Testis (tissue), 3 donors: ENCODE measurements around the gene MAP1B. TPM values are rescaled to one million over a fixed set of nuclear protein-coding genes. Genes with fewer than 3 reads are reported as not detected.
"Not testable (repeated sequence)": the region's sequence is repeated elsewhere in the genome, so short reads cannot be mapped to it uniquely, and the experiment has no call there.

Source experiments
- DNase-seq: peaks from one replicate; pipeline ENCODE4 v3.0.0-alpha.2; 2019
- H3K27ac ChIP-seq, 2 donors: fragments of 200-600 bp; sonication (generic); one replicate each; pipeline ENCODE4 v1.5.1; 2019
- H3K27me3 ChIP-seq: fragments of 200-600 bp; sonication (generic); one replicate; pipeline ENCODE4 v1.5.1; 2019
- H3K36me3 ChIP-seq: fragments of 200-600 bp; sonication (generic); one replicate; pipeline ENCODE4 v1.5.1; 2017; ENCODE audit warnings: low read depth; ENCODE audit errors: missing control alignments
- H3K4me1 ChIP-seq: fragments of 200-600 bp; sonication (generic); one replicate; pipeline ENCODE4 v1.5.1; 2019
- H3K4me3 ChIP-seq, 2 donors: fragments of 200-600 bp; sonication (generic); one replicate each; pipeline ENCODE4 v1.5.1; 2017 to 2019
- H3K9me3 ChIP-seq: fragments of 200-600 bp; sonication (generic); one replicate; pipeline ENCODE4 v1.5.1; 2017
- CTCF ChIP-seq, 3 experiments: fragments of 450-650 bp in 2 of 3; fragments of 200-600 bp in 1 of 3; sonication (generic) in 1 of 3; IDR thresholded peaks; one replicate each; pipeline ENCODE4 v1.5.1; 2016 to 2019; ENCODE audit warnings: antibody characterized with exemption in 3 of 3, mild to moderate bottlenecking in 2 of 3, moderate library complexity in 1 of 3
- POLR2A ChIP-seq: fragments of 450-650 bp; IDR thresholded peaks from one replicate; pipeline ENCODE4 v1.6.1; 2017; ENCODE audit warnings: antibody characterized with exemption, mild to moderate bottlenecking, moderate library complexity
- WGBS, 2 donors: methylation state at CpG; one replicate each; pipeline ENCODE4 v1.1.5; 2018; 5-methylcytosine and 5-hydroxymethylcytosine counted together
- intact Hi-C: fragments of 100-400 bp; cut with DNase I; formaldehyde crosslinking; loops from one replicate; pipeline ENCODE4 v1.15.1; 2023; ENCODE audit warnings: low total_unique reads
- polyA plus RNA-seq: library from polyadenylated mRNA; stranded (reverse); fragments of 350-450 nt; fragmentation: Illumina TruSeq; extraction: RNeasy Lipid Tissue Mini Kit (QIAGEN cat#74804); gene quantifications from one replicate; pipeline ENCODE4 v1.2.3, GENCODE V29; 2014; ENCODE audit warnings: low read depth, low replicate concordance; ENCODE audit not compliant: insufficient read depth
- total RNA-seq, 2 donors: library from RNA; depleted of rRNA; stranded (reverse); fragments of >200 nt; gene quantifications; one replicate each; pipeline ENCODE4 v1.2.3, GENCODE V29; 2016

Gene MAP1B
- total and polyA plus RNA-seq, 3 donors from 2014 or later, result 20.1 to 584 (median 431) TPM

GRCh38 chr5:72170101-72170500 is 62.8 kb downstream of the MAP1B start:
- no peak for DNase-seq
- no peak for TF ChIP-seq POLR2A
- TF ChIP-seq CTCF (IDR thresholded peaks at IDR 0.05), result no peak
- 58 to 69% methylated on average over 2 of the region's 2 CpGs for WGBS, 2 donors
- no peaks in the 10 kb centered on the region for H3K9me3 ChIP-seq
- intact Hi-C loops, result no loop called here
- peaks cover 31% of the 10 kb centered on the region for H3K4me1 ChIP-seq
- H3K36me3 ChIP-seq, result no peaks in the 10 kb centered on the region
- no peaks in the 10 kb centered on the region for H3K27me3 ChIP-seq
- H3K4me3 ChIP-seq, result no peak overlapping the region
- no peak overlapping the region for H3K27ac ChIP-seq

DNA sequence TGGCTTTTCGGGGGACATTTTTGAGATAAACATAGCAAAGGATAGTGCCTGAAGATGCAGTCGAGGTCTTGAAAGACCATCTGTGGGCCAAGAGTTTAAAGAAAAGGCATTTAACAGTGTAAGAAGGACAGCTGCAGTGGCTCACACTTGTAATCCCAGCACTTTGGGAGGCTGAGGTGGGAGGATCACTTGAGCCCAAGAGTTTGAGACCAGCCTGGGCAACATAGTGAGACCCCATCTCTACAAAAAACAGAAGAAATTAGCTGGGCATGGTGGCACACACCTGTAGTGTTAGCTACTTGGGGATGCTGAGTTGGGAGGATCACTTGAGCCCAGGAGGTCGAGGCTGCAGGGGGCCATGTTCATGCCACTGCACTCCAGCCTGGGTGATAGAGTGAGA is 63.9 kb downstream of the MAP1B start:
- H3K9me3 ChIP-seq, H3K27me3 ChIP-seq, H3K27ac ChIP-seq, DNase-seq, H3K4me3 ChIP-seq, intact Hi-C loops, H3K36me3 ChIP-seq: not testable (repeated sequence)
- peaks cover 26% of the 10 kb centered on the region for H3K4me1 ChIP-seq
- WGBS, 2 donors, result 93 to 98% methylated on average over 3 of the region's 3 CpGs

- Histone ChIP-seq H3K36me3 (no peaks in the 10 kb centered on the region), H3K4me3 (no peak overlapping the region), H3K4me1 (peaks cover 22% of the 10 kb centered on the region), H3K9me3 (no peaks in the 10 kb centered on the region), H3K27ac (no peak overlapping the region), H3K27me3 (no peaks in the 10 kb centered on the region)
- intact Hi-C loops, result no loop called here
- WGBS, 2 donors, result 20 to 51% methylated on average over 6 of the region's 6 CpGs
- no peak for TF ChIP-seq CTCF (IDR thresholded peaks at IDR 0.05)
- TF ChIP-seq POLR2A, result no peak
- DNase-seq, result peak; percentile 42
Measured at GRCh38 chr5:72171667-72172066, 64.4 kb downstream of the MAP1B start.

DNA sequence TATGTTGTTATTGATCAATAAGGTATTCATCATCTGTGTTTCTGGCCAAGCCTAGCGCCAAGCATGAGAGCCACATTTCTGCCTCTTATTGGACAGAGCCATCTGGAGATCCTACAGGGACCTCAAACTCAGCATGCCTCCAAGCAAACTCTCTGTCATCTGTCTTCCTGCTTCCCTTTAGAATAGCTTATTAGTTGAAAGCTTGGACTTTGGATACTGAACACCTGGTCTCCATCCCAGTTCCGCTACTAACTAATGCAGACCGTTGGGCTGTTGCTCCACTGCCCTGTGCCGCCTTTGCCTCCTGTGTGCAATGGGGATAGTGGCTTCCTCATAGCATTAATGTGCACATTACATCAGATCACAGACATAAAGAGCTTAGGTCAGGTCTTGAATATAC is 65.5 kb downstream of the MAP1B start:
- H3K36me3 ChIP-seq, result no peaks in the 10 kb centered on the region
- intact Hi-C loops, result no loop called here
- 92 to 94% methylated on average over 4 of the region's 4 CpGs for WGBS, 2 donors
- no peaks in the 10 kb centered on the region for H3K27me3 ChIP-seq
- no peaks in the 10 kb centered on the region for H3K9me3 ChIP-seq
- no peak overlapping the region for H3K4me3 ChIP-seq
- peaks cover 13% of the 10 kb centered on the region for H3K4me1 ChIP-seq
- DNase-seq, result no peak
- no peak overlapping the region for H3K27ac ChIP-seq
- TF ChIP-seq CTCF (IDR thresholded peaks at IDR 0.05) (no peak), POLR2A (no peak)

DNA sequence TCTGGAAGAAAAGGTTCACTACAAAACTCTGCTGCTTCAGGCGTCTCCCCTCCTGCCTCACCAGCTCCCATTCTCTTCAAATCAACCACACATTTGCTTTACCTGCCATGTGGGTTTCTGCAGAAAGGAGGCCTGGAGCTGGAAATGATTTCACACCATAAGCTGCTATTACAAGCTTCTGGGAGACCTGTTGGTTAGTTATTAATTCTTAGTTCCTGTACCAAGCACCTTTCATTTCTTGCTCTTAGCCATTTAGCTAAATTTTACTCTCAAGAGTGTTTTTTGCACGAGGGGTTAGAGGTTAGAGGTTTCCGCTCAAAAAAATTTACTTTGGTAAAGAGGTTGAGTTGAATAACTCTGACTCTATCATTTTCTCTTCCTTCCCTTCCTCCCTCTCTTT is 70.3 kb downstream of the MAP1B start:
- H3K27me3 ChIP-seq, result no peaks in the 10 kb centered on the region
- no peak overlapping the region for H3K4me3 ChIP-seq
- H3K27ac ChIP-seq, result peak overlapping the region in 1 of 2 donors; percentile 77
- intact Hi-C loops, result no loop called here
- TF ChIP-seq POLR2A (no peak), CTCF (IDR thresholded peaks at IDR 0.05) (no peak)
- DNase-seq, result no peak
- H3K4me1 ChIP-seq, result peaks cover 23% of the 10 kb centered on the region
- 91 to 92% methylated on average over 3 of the region's 3 CpGs for WGBS, 2 donors
- no peaks in the 10 kb centered on the region for H3K36me3 ChIP-seq
- H3K9me3 ChIP-seq, result no peaks in the 10 kb centered on the region
